Mesenteric fat pad (tissue), 1 donor: ENCODE data around the gene PVR. TPM values are rescaled to one million over a fixed set of nuclear protein-coding genes. Genes with fewer than 3 reads are reported as not detected.
"Not testable (repeated sequence)": the region's sequence is repeated elsewhere in the genome, so short reads cannot be mapped to it uniquely, and the experiment has no call there.

ENCODE experiments used
- DNase-seq: peaks from one replicate; pipeline ENCODE4 v3.0.0-alpha.2; 2020; ENCODE audit warnings: low spot score
- long read RNA-seq: library from polyadenylated mRNA; unstranded; transcript quantifications from one replicate; pipeline ENCODE4 v2.0.0, GENCODE V29; 2020
- total RNA-seq: library from RNA; stranded (reverse); fragmentation: NEBNext Ultra II Directional; extraction: Animal tissue kit (Norgen Biotek cat#: 25700); gene quantifications from one replicate; pipeline ENCODE4 v1.2.1, GENCODE V29; 2021
- donor health status: DM: yes; HTN: yes; CAD: no.

The PVR gene
- total RNA-seq = 30.3 TPM
- long read RNA-seq, transcript PVR-205 (8 exons, 3,325 nt) = major isoform, 28 of 62 reads
- long read RNA-seq, transcript PVR-203 (8 exons, 3,078 nt) = minor isoform, 8 of 62 reads
- long read RNA-seq, transcript PVR-202 (7 exons, 3,166 nt) = minor isoform, 11 of 62 reads
- long read RNA-seq, partial matches to known transcripts = 11 of 62 reads
- long read RNA-seq, other reads (novel, unspliced or antisense) = 2 of 62 reads

- DNase-seq = peak; percentile 93
Observed at GRCh38 chr19:44643605-44644401, at the start of gene PVR. Gene PVR, plus strand, starts transcription at chr19:44643910. Its CDS starts 187 bp downstream, at chr19:44644097.

- no peak for DNase-seq
Observed at GRCh38 chr19:44596428-44597130, 47.1 kb upstream of the PVR start.

- DNase-seq = no peak
Observed at GRCh38 chr19:44597131-44597491, 46.6 kb upstream of the PVR start.

- DNase-seq = no peak
Observed at GRCh38 chr19:44598355-44598754, 45.4 kb upstream of the PVR start.

GRCh38 chr19:44598880-44599279 lies 44.8 kb upstream of the PVR start:
- DNase-seq = no peak

- no peak for DNase-seq
Observed at GRCh38 chr19:44600466-44600865, 43.2 kb upstream of the PVR start.

- DNase-seq = no peak
Observed at GRCh38 chr19:44602081-44602480, 41.6 kb upstream of the PVR start.

- DNase-seq = no peak
Observed at GRCh38 chr19:44603201-44603945, 40.3 kb upstream of the PVR start.

- DNase-seq = no peak
Observed at GRCh38 chr19:44604241-44604640, 39.5 kb upstream of the PVR start.

- DNase-seq = no peak
Observed at GRCh38 chr19:44605547-44605946, 38.2 kb upstream of the PVR start.

GRCh38 chr19:44607049-44607448 lies 36.7 kb upstream of the PVR start:
- no peak for DNase-seq

- no peak for DNase-seq
Observed at GRCh38 chr19:44607917-44608316, 35.8 kb upstream of the PVR start.

GRCh38 chr19:44608391-44608821 lies 35.3 kb upstream of the PVR start:
- no peak for DNase-seq

- DNase-seq = no peak
Observed at GRCh38 chr19:44609219-44609618, 34.5 kb upstream of the PVR start.

GRCh38 chr19:44610497-44610896 lies 33.2 kb upstream of the PVR start:
- not testable (repeated sequence) for DNase-seq

GRCh38 chr19:44611812-44612295 lies 31.9 kb upstream of the PVR start:
- no peak for DNase-seq

- DNase-seq = no peak
Observed at GRCh38 chr19:44613295-44614178, 30.2 kb upstream of the PVR start, which contains the start of gene IGSF23. Gene IGSF23, plus strand, starts transcription at chr19:44613563. Its CDS starts 83 bp downstream, at chr19:44613646.

GRCh38 chr19:44614313-44614712 lies 29.4 kb upstream of the PVR start:
- no peak for DNase-seq

- no peak for DNase-seq
Observed at GRCh38 chr19:44615863-44616247, 27.9 kb upstream of the PVR start.
